ENCODE data around the gene OBP2A. TPM values are rescaled to one million over a fixed set of nuclear protein-coding genes. Genes with fewer than 3 reads are reported as not detected.

The OBP2A gene
- total RNA-seq, 1 experiment from 2014 or later: not detected

- ChIA-PET CTCF (no interaction called here), RAD21 (ENCODE audit: low non-redundant PET in 1 of 2, low total read pairs in 2 of 2, uncharacterized antibody in 2 of 2, unreplicated experiment in 2 of 2) (no interaction called here), POLR2A (no interaction called here)
- Histone ChIP-seq H3K27ac (ENCODE audit: low read depth, low read length) (no peak overlapping the region), H3K36me3 (ENCODE audit: control insufficient read depth in 1 of 2, insufficient read depth in 2 of 2, low read length in 2 of 2) (no peaks in the 10 kb centered on the region), H4K20me1 (ENCODE audit: insufficient read depth) (no peaks in the 10 kb centered on the region), H3K4me2 (ENCODE audit: low read length) (no peak overlapping the region), H3K9me2 (ENCODE audit: insufficient read depth) (no peaks in the 10 kb centered on the region), H2AFZ (ENCODE audit: low read depth, low read length, poor library complexity, severe bottlenecking) (no peak overlapping the region), H3K27me3 (ENCODE audit: insufficient read depth, low read length) (peaks cover 6% of the 10 kb centered on the region), H3K4me1 (ENCODE audit: control insufficient read depth in 1 of 2, insufficient read depth in 2 of 2, low read length in 2 of 2) (no peaks in the 10 kb centered on the region), H3K9ac (ENCODE audit: low read length) (no peak overlapping the region), H3K4me3 (replicated peaks in 1 of 2; ENCODE audit: low read depth in 1 of 2, low read length in 2 of 2) (no peak overlapping the region), H3K9me3 (ENCODE audit: control insufficient read depth in 1 of 2, insufficient read depth in 1 of 2, low read depth in 1 of 2, low read length in 2 of 2) (no peaks in the 10 kb centered on the region), H3K79me2 (ENCODE audit: insufficient read depth, low read length) (no peaks in the 10 kb centered on the region)
- ATAC-seq: no peak
- no peak for DNase-seq (ENCODE audit: low read depth, low spot score)
- intact Hi-C loops (cut with micrococcal nuclease): no loop called here
- TF ChIP-seq ZNF274 (IDR thresholded peaks at IDR 0.05; ENCODE audit: low read depth, low read length) (no peak), CBX3 (IDR thresholded peaks at IDR 0.05; ENCODE audit: low read depth) (no peak), POLR2AphosphoS5 (IDR thresholded peaks at IDR 0.05; ENCODE audit: low read depth, low read length) (no peak)
- TF ChIP-seq, protein P1, sequence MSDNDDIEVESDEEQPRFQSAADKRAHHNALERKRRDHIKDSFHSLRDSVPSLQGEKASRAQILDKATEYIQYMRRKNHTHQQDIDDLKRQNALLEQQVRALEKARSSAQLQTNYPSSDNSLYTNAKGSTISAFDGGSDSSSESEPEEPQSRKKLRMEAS (IDR thresholded peaks at IDR 0.05): no peak
- TF ChIP-seq, protein P2, sequence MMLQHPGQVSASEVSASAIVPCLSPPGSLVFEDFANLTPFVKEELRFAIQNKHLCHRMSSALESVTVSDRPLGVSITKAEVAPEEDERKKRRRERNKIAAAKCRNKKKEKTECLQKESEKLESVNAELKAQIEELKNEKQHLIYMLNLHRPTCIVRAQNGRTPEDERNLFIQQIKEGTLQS (IDR thresholded peaks at IDR 0.05): no peak
- BruUV-seq (replicated peaks): no TSS peak
These were observed 45.8 kb downstream of the OBP2A start for GRCh38 chr9:135591506-135592330.

GRCh38 chr9:135592331-135592590, 46.3 kb downstream of the OBP2A start:
- H3K4me2 ChIP-seq (ENCODE audit: low read length): no peak overlapping the region
- H3K9me2 ChIP-seq (ENCODE audit: insufficient read depth): no peaks in the 10 kb centered on the region
- H3K4me3 ChIP-seq (replicated peaks in 1 of 2; ENCODE audit: low read depth in 1 of 2, low read length in 2 of 2): no peak overlapping the region
- no TSS peak for BruUV-seq (replicated peaks)
- H3K27me3 ChIP-seq (ENCODE audit: insufficient read depth, low read length): peaks cover 6% of the 10 kb centered on the region
- no peak overlapping the region for H2AFZ ChIP-seq (ENCODE audit: low read depth, low read length, poor library complexity, severe bottlenecking)
- DNase-seq (ENCODE audit: low read depth, low spot score): no peak
- H3K79me2 ChIP-seq (ENCODE audit: insufficient read depth, low read length): no peaks in the 10 kb centered on the region
- H4K20me1 ChIP-seq (ENCODE audit: insufficient read depth): no peaks in the 10 kb centered on the region
- no peak overlapping the region for H3K27ac ChIP-seq (ENCODE audit: low read depth, low read length)
- no peaks in the 10 kb centered on the region for H3K9me3 ChIP-seq (ENCODE audit: control insufficient read depth in 1 of 2, insufficient read depth in 1 of 2, low read depth in 1 of 2, low read length in 2 of 2)
- ChIA-PET RAD21 (ENCODE audit: low non-redundant PET in 1 of 2, low total read pairs in 2 of 2, uncharacterized antibody in 2 of 2, unreplicated experiment in 2 of 2) (no interaction called here), CTCF (no interaction called here), POLR2A (no interaction called here)
- H3K36me3 ChIP-seq (ENCODE audit: control insufficient read depth in 1 of 2, insufficient read depth in 2 of 2, low read length in 2 of 2): no peaks in the 10 kb centered on the region
- ATAC-seq: no peak
- intact Hi-C loops (cut with micrococcal nuclease): no loop called here
- H3K4me1 ChIP-seq (ENCODE audit: control insufficient read depth in 1 of 2, insufficient read depth in 2 of 2, low read length in 2 of 2): no peaks in the 10 kb centered on the region
- H3K9ac ChIP-seq (ENCODE audit: low read length): no peak overlapping the region
- no peak for TF ChIP-seq EZH2phosphoT487 (IDR thresholded peaks at IDR 0.05; ENCODE audit: borderline replicate concordance)
- TF ChIP-seq CEBPB (IDR thresholded peaks at IDR 0.05; ENCODE audit: low read depth): no peak
- no peak for TF ChIP-seq SRF (IDR thresholded peaks at IDR 0.05; ENCODE audit: low read depth)
- TF ChIP-seq RAD21 (IDR thresholded peaks at IDR 0.05; ENCODE audit: low read depth): no peak
- no peak for TF ChIP-seq JUND (IDR thresholded peaks at IDR 0.05)
- no peak for TF ChIP-seq ZFX (IDR thresholded peaks at IDR 0.05)
- TF ChIP-seq EZH2 (IDR thresholded peaks at IDR 0.05): no peak
- no peak for TF ChIP-seq EGR1 (IDR thresholded peaks at IDR 0.05; ENCODE audit: low read depth)
- TF ChIP-seq, protein P2 (IDR thresholded peaks at IDR 0.05): no peak
- no peak for TF ChIP-seq TCF7L2 (IDR thresholded peaks at IDR 0.05; ENCODE audit: borderline replicate concordance, extremely low read depth, insufficient read depth, insufficient read length)
- no peak for TF ChIP-seq SIN3A (IDR thresholded peaks at IDR 0.05; ENCODE audit: low read depth)
